Hematopoietic multipotent progenitor cell treated with erythropoietin and hydrocortisone succinate and interleukin-3 and kit ligand, for 6 days (in vitro differentiated cells): ENCODE measurements around the gene PARN.
"Not testable (repeated sequence)": the region's sequence is repeated elsewhere in the genome, so short reads cannot be mapped to it uniquely, and the experiment has no call there.

ENCODE experiments used
- DNase-seq: peaks from one replicate; pipeline ENCODE4 v3.0.0-alpha.2; 2015

The PARN gene

GRCh38 chr16:14464192-14464591 lies 165.9 kb downstream of the PARN start:
- no peak for DNase-seq

GRCh38 chr16:14462811-14463210 lies 167.2 kb downstream of the PARN start:
- no peak for DNase-seq

GRCh38 chr16:14460726-14461125 lies 169.3 kb downstream of the PARN start:
- no peak for DNase-seq

- DNase-seq, result no peak
Measured at GRCh38 chr16:14458576-14458975, 171.5 kb downstream of the PARN start.

GRCh38 chr16:14456793-14457481 lies 173.1 kb downstream of the PARN start:
- no peak for DNase-seq

GRCh38 chr16:14455573-14455972 lies 174.5 kb downstream of the PARN start:
- DNase-seq, result no peak

- no peak for DNase-seq
Measured at GRCh38 chr16:14454391-14454790, 175.7 kb downstream of the PARN start.

GRCh38 chr16:14452066-14452465 lies 178.0 kb downstream of the PARN start:
- DNase-seq, result no peak

GRCh38 chr16:14450846-14451245 lies 179.2 kb downstream of the PARN start:
- DNase-seq, result no peak

GRCh38 chr16:14449790-14450480 lies 180.1 kb downstream of the PARN start:
- no peak for DNase-seq

- no peak for DNase-seq
Measured at GRCh38 chr16:14449334-14449733, 180.7 kb downstream of the PARN start.

GRCh38 chr16:14448879-14449278 lies 181.2 kb downstream of the PARN start:
- DNase-seq, result no peak

- no peak for DNase-seq
Measured at GRCh38 chr16:14447783-14448182, 182.3 kb downstream of the PARN start.

- DNase-seq, result no peak
Measured at GRCh38 chr16:14446796-14447195, 183.3 kb downstream of the PARN start.

GRCh38 chr16:14445937-14446715 lies 183.9 kb downstream of the PARN start:
- DNase-seq, result no peak

GRCh38 chr16:14444979-14445810 lies 184.9 kb downstream of the PARN start:
- no peak for DNase-seq

GRCh38 chr16:14441533-14441932 lies 188.5 kb downstream of the PARN start:
- DNase-seq, result not testable (repeated sequence)

- DNase-seq, result no peak
Measured at GRCh38 chr16:14438256-14438655, 191.8 kb downstream of the PARN start.

GRCh38 chr16:14437426-14437825 lies 192.6 kb downstream of the PARN start:
- DNase-seq, result no peak

GRCh38 chr16:14436401-14436955 lies 193.6 kb downstream of the PARN start:
- no peak for DNase-seq

- no peak for DNase-seq
Measured at GRCh38 chr16:14434860-14435259, 195.2 kb downstream of the PARN start.

GRCh38 chr16:14428971-14429637 lies 201.0 kb downstream of the PARN start:
- DNase-seq, result not testable (repeated sequence)
